ENCODE results near the gene STX7.

GRCh38 chr6:132443206-132443605 is 69.7 kb downstream of the STX7 start:
- TF ChIP-seq CTCF (IDR thresholded peaks at IDR 0.05) = no peak
- TF ChIP-seq POLR2A (IDR thresholded peaks at IDR 0.05) = no peak
